Activated CD4-positive, alpha-beta memory T cell treated with anti-CD3 and anti-CD28 coated beads, Interleukin-2, amount 10 ng/mL, durations not matched to agents 7 days and 5 days (primary cell): ENCODE results near the gene ADM. TPM values are rescaled to one million over a fixed set of nuclear protein-coding genes. Genes with fewer than 3 reads are reported as not detected.

Experiments used
- CTCF ChIA-PET: fragments of 350-600 bp; sonication (Branson Sonifier 250); formaldehyde crosslinking; loops from one replicate; lab custom pipeline; 2021; ENCODE audit warnings: antibody characterized with exemption, inconsistent platforms; lab: Charles Lee
- POLR2A ChIA-PET: fragments of 350-600 bp; sonication (Branson Sonifier 250); formaldehyde crosslinking; loops from one replicate; lab custom pipeline; 2021; ENCODE audit warnings: antibody characterized with exemption; lab: Charles Lee
- DNase-seq: peaks from one replicate; pipeline ENCODE4 v3.0.0-alpha.2; 2020
- H3K27ac Mint-ChIP-seq: one replicate; pipeline ENCODE4 v1.8.0; 2021; ENCODE audit warnings: mild to moderate bottlenecking, mixed read lengths
- H3K27me3 Mint-ChIP-seq: one replicate; pipeline ENCODE4 v1.8.0; 2021; ENCODE audit warnings: mixed read lengths
- H3K36me3 Mint-ChIP-seq: one replicate; pipeline ENCODE4 v1.8.0; 2021; ENCODE audit warnings: low read depth, mixed read lengths
- H3K4me1 Mint-ChIP-seq: one replicate; pipeline ENCODE4 v1.8.0; 2021; ENCODE audit warnings: mixed read lengths
- H3K4me3 Mint-ChIP-seq: one replicate; pipeline ENCODE4 v1.8.0; 2021; ENCODE audit warnings: mild to moderate bottlenecking, mixed read lengths
- H3K9me3 Mint-ChIP-seq: one replicate; pipeline ENCODE4 v1.8.0; 2021; ENCODE audit warnings: mixed read lengths
- total RNA-seq, 2 experiments: library from RNA; stranded (reverse); gene quantifications; one replicate each; pipeline ENCODE4 v1.2.3, GENCODE V29; 2021

The ADM gene
- total RNA-seq, 2 experiments from 2014 or later = 12.8 to 14.8 TPM

DNA sequence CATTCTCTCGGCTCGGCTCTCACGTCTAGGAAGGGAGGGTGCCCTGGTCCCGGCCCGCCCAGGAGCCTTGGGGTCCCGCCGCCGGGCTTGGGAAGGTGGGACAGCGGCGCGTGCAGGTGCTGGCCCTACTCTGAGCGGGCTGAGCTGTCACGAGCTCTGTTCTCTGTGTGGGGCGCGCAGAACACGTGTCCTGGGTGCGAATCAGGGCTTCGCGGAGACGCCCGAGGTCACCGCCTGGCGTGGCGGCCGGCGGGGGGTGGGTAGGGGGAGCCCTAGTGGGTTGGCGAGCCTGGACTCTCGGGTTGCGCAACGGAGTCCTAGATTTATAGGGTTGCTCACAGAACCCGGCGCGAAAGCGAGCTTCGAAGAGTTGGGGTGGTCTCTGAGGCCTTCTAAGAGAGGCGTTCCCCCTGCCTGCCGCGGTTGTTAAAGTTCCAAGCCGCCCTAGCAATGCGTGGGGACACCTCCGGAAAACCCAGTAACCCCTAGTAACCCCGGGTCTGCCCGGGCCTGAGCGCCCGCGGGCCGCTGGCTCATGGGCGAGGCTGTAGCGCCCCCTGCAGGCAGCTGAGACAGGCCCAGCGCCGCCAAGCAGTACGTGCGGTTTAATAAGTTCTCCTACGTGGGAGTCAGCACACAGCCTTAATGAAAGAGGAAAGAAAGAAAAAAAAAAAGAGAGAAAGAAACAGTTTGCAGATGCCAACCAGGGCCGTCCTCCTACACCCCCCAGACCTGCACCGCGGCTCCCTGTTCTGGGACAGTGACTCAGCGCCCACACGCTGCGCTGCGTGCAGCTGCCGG is 2.7 kb downstream of the ADM start:
- ChIA-PET CTCF (interaction anchor here (0.6 to 5.4 kb wide), 30 partner anchors 10 to 773 kb away, joined by 3 to 81 read pairs (median 4); partner anchors contain the start of gene RNF141), POLR2A (interaction anchor here (0.8 to 2.0 kb wide), 2 partner anchors 9 to 12 kb away, joined by 3 to 8 read pairs; no protein-coding TSS in a partner anchor)
- Mint-ChIP-seq H3K27ac (peak overlapping the region; percentile 72), H3K4me1 (peaks cover 65% of the 10 kb centered on the region), H3K4me3 (peak overlapping the region; percentile 94), H3K27me3 (peaks cover 72% of the 10 kb centered on the region), H3K9me3 (no peaks in the 10 kb centered on the region), H3K36me3 (peaks cover 10% of the 10 kb centered on the region)
- peak; percentile 82 for DNase-seq

DNA sequence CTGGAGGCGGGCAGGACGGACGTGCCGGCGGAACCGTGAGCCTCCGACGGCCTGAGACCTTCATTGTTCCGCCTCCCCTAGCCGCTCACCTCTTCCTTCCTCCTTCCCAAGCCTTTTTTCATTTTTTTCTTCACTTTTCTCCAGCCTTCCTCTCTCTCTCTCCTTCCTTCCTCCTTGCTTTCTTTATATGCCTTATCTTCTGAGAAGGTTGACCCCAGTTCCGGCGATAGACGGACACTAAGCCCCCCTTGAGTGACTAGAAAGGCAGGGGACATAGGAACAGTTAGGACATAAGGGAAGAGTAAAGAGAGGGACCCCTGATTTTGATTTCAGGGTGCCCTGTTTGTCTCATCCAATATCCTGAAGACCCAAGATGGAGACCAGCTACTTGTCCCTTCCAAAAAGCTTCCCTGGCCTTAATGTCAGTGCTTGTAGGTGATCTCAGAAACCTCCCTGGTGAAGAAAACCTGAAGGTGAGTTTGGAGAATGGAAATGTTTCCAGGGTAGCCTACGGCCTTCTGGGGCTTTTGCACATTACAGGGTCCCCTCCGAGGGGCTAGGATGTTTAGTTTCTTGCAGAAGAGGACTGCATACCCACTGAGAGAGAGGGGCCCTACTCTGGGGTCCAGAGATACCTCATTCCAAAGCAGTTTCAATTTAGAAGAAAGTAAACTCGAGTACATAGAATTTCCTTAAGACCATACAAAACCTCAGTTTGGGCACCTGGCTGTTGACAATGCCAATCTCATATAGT is 3.5 kb downstream of the ADM start:
- Mint-ChIP-seq H3K4me3 (peak overlapping the region; percentile 94), H3K27me3 (peaks cover 66% of the 10 kb centered on the region), H3K27ac (peak overlapping the region; percentile 72), H3K36me3 (peaks cover 8% of the 10 kb centered on the region), H3K4me1 (peaks cover 62% of the 10 kb centered on the region), H3K9me3 (no peaks in the 10 kb centered on the region)
- CTCF ChIA-PET = interaction anchor here (0.7 to 5.4 kb wide), 26 partner anchors 9 to 774 kb away, joined by 3 to 81 read pairs (median 4); partner anchors contain the start of gene RNF141
- no peak for DNase-seq
- POLR2A ChIA-PET = interaction anchor here (0.8 to 2.0 kb wide), 2 partner anchors 10 to 13 kb away, joined by 3 to 8 read pairs; no protein-coding TSS in a partner anchor

DNA sequence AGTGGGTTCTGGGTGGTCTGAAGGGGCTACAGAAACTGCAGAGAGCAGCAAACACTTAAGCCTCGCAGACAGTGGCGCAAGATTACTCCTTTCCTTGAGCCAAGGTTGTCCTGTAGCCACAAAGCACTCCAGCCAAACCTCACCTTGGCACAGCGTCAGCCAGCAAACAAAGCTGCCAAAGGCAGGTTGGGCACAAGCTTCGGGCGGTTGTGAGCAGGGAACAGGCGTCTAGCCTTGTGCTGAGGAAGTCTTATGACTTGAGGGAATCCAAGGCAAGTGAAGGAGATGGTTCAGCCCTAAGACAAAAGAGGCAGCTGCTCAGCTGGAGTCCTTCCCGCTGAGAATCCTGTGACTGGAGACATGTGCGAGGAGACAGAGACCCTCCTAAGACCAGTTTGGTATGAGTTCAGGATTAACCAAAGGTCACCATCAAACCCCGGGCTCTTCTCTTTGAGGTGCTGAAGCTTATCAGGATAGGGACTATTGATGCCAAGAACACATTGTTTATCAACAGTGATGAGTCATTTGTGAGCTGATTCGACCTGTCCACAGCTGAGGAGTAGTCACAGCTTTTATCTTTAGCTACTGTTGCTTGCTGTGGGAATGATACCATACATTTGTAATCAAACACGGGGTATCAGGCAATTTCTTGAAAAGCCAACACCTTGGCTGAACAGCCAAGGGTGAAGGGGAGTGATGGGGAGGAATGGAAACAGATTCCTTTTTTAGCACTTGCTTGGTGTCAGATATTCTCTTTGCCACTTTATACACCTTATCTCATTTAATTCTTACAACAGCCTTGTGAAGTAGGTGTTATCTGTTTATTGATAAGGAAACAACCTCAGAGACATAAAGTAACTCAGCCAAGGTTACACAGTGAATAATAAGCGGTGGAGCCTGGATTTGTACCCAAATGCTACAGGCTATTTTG is 4.6 kb downstream of the ADM start:
- peaks cover 8% of the 10 kb centered on the region for H3K36me3 Mint-ChIP-seq
- no peak overlapping the region for H3K27ac Mint-ChIP-seq
- H3K4me3 Mint-ChIP-seq = no peak overlapping the region
- ChIA-PET CTCF (interaction anchor here (0.6 to 5.4 kb wide), 10 partner anchors 9 to 550 kb away, joined by 3 to 81 read pairs (median 3); no protein-coding TSS in a partner anchor), POLR2A (interaction anchor here (0.9 kb wide), 1 partner anchor 561 kb away, joined by 3 read pairs; no protein-coding TSS in a partner anchor)
- H3K27me3 Mint-ChIP-seq = peaks cover 59% of the 10 kb centered on the region
- no peak for DNase-seq
- no peaks in the 10 kb centered on the region for H3K9me3 Mint-ChIP-seq
- peaks cover 52% of the 10 kb centered on the region for H3K4me1 Mint-ChIP-seq

DNA sequence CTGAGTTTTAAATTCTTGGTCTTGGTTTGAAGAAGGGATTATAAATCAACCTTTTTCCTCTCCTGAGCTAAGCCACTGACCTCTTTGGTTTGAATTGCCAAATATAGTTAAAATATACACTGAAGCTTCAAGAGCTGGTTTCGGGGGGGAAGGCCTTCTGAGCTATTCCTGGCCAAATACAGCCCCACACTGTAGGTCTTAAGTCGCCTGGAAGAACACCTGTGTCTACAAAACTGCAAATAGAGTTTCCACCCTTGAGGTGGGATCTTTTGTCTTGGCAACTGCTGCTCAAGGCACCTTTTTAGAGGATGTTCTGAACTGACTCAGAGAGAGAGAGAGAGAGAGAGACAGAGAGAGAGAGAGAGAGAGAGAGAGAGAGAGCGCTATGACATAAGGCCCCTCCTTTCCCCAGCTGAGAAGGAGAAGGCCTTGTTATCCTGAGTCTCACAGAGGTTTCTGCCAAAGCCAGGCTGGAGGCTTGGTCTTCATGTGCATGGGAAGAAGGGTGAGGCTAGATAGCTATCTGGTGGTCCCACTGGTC is 5.5 kb downstream of the ADM start:
- H3K27me3 Mint-ChIP-seq = peaks cover 57% of the 10 kb centered on the region
- POLR2A ChIA-PET = no interaction called here
- CTCF ChIA-PET = interaction anchor here (0.6 to 5.4 kb wide), 10 partner anchors 10 to 551 kb away, joined by 3 to 81 read pairs (median 4); no protein-coding TSS in a partner anchor
- no peak overlapping the region for H3K4me3 Mint-ChIP-seq
- DNase-seq = no peak
- no peak overlapping the region for H3K27ac Mint-ChIP-seq
- H3K9me3 Mint-ChIP-seq = no peaks in the 10 kb centered on the region
- H3K4me1 Mint-ChIP-seq = peaks cover 45% of the 10 kb centered on the region
- H3K36me3 Mint-ChIP-seq = peaks cover 8% of the 10 kb centered on the region

GRCh38 chr11:10311802-10312201 is 6.9 kb downstream of the ADM start:
- Mint-ChIP-seq H3K4me1 (peaks cover 32% of the 10 kb centered on the region), H3K9me3 (no peaks in the 10 kb centered on the region), H3K27me3 (peaks cover 49% of the 10 kb centered on the region), H3K27ac (no peak overlapping the region), H3K36me3 (peaks cover 4% of the 10 kb centered on the region), H3K4me3 (no peak overlapping the region)
- DNase-seq = no peak
- ChIA-PET POLR2A (no interaction called here), CTCF (interaction anchor here (5.4 kb wide), 1 partner anchor 553 kb away, joined by 27 read pairs; no protein-coding TSS in a partner anchor)

- H3K9me3 Mint-ChIP-seq = no peaks in the 10 kb centered on the region
- H3K27me3 Mint-ChIP-seq = peaks cover 35% of the 10 kb centered on the region
- ChIA-PET CTCF (interaction anchor here (0.9 to 2.8 kb wide), 5 partner anchors 10 to 556 kb away, joined by 3 to 11 read pairs (median 5); partner anchors contain the start of gene ADM), POLR2A (no interaction called here)
- DNase-seq = no peak
- peaks cover 7% of the 10 kb centered on the region for H3K4me1 Mint-ChIP-seq
- no peak overlapping the region for H3K4me3 Mint-ChIP-seq
- H3K36me3 Mint-ChIP-seq = no peaks in the 10 kb centered on the region
- no peak overlapping the region for H3K27ac Mint-ChIP-seq
Observed at GRCh38 chr11:10314199-10315072, 9.6 kb downstream of the ADM start.

- no peaks in the 10 kb centered on the region for H3K36me3 Mint-ChIP-seq
- H3K27me3 Mint-ChIP-seq = peaks cover 30% of the 10 kb centered on the region
- ChIA-PET CTCF (interaction anchor here (0.6 to 2.8 kb wide), 6 partner anchors 10 to 557 kb away, joined by 3 to 11 read pairs (median 5); partner anchors contain the start of gene ADM), POLR2A (no interaction called here)
- no peak overlapping the region for H3K4me3 Mint-ChIP-seq
- no peaks in the 10 kb centered on the region for H3K9me3 Mint-ChIP-seq
- no peak for DNase-seq
- H3K4me1 Mint-ChIP-seq = peaks cover 3% of the 10 kb centered on the region
- no peak overlapping the region for H3K27ac Mint-ChIP-seq
Observed at GRCh38 chr11:10315083-10315482, 10.2 kb downstream of the ADM start.

DNA sequence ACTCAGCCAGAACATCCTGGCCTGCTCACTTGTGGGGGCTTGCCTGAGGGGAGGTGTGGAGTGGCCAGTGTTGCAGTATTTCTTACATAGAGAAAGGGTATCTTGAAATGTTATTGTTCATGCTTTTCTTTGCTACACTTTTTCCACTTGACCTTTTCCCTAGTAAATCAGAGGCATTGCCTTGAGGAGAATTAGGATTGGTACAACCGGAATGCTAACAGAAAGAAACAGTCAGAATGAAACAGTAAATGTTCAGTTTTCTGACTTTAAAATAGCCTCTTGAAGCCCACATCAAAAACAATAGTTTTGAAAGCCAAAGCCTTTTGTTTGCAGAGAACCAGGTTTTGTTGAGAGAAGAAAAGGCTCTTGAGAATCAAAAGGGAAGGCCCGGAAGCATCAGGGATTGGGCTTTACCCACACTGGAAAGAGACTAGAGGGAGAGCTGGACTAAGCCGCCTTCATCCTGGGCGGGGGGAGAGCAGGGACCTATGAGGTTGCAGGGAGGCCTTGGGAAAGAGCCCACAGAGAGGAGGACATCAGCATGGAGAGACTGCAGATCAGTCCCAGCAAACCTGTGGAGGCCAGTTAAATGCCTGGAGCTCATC is 12.4 kb downstream of the ADM start:
- Mint-ChIP-seq H3K9me3 (no peaks in the 10 kb centered on the region), H3K27me3 (peaks cover 15% of the 10 kb centered on the region), H3K4me3 (no peak overlapping the region), H3K4me1 (no peaks in the 10 kb centered on the region), H3K27ac (no peak overlapping the region), H3K36me3 (no peaks in the 10 kb centered on the region)
- no peak for DNase-seq
- ChIA-PET POLR2A (interaction anchor here (0.7 kb wide), 1 partner anchor 11 kb away, joined by 3 read pairs; no protein-coding TSS in a partner anchor), CTCF (interaction anchor here (0.7 to 1.5 kb wide), 3 partner anchors 9 to 113 kb away, joined by 3 to 5 read pairs (median 3); partner anchors contain the start of gene ADM)

- Mint-ChIP-seq H3K36me3 (no peaks in the 10 kb centered on the region), H3K4me1 (peaks cover 6% of the 10 kb centered on the region), H3K27ac (no peak overlapping the region), H3K27me3 (peaks cover 13% of the 10 kb centered on the region), H3K9me3 (no peaks in the 10 kb centered on the region), H3K4me3 (no peak overlapping the region)
- no peak for DNase-seq
- ChIA-PET POLR2A (interaction anchor here (0.7 kb wide), 1 partner anchor 12 kb away, joined by 3 read pairs; no protein-coding TSS in a partner anchor), CTCF (interaction anchor here (0.7 to 1.5 kb wide), 6 partner anchors 8 to 136 kb away, joined by 3 to 5 read pairs (median 3); partner anchors contain the start of gene ADM)
Observed at GRCh38 chr11:10317776-10318526, 13.1 kb downstream of the ADM start.

- Mint-ChIP-seq H3K4me1 (peaks cover 7% of the 10 kb centered on the region), H3K36me3 (no peaks in the 10 kb centered on the region), H3K27ac (no peak overlapping the region), H3K4me3 (no peak overlapping the region), H3K9me3 (no peaks in the 10 kb centered on the region), H3K27me3 (peaks cover 15% of the 10 kb centered on the region)
- DNase-seq = no peak
- ChIA-PET POLR2A (no interaction called here), CTCF (interaction anchor here (1.0 to 1.5 kb wide), 5 partner anchors 9 to 137 kb away, joined by 3 to 5 read pairs (median 3); partner anchors contain the start of gene ADM)
Observed at GRCh38 chr11:10318527-10318802, 13.6 kb downstream of the ADM start.
